Cortex of kidney (tissue), 1 donor: ENCODE measurements around the gene KCNMA1.

Experiments used
- DNase-seq: peaks from one replicate; lab custom pipeline; 2025; lab: John Stamatoyannopoulos, UW

Gene KCNMA1

DNA sequence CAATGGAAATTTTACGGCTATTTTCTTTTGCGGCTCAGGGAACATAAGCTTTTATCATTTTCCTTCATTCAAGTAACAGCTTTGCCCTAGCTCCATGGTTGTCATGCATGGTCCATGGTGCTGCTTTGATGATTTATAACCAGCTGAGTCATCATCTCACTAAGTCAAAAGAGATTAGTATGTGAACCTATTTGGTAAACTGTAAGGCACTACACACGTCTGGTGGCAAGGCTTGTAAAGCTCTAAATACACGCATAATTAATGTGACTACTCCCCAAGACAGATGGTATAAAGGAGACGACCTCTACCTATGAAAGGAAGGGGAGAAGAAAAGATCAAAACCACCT, 340.2 kb downstream of the KCNMA1 start:
- DNase-seq, result no peak

DNA sequence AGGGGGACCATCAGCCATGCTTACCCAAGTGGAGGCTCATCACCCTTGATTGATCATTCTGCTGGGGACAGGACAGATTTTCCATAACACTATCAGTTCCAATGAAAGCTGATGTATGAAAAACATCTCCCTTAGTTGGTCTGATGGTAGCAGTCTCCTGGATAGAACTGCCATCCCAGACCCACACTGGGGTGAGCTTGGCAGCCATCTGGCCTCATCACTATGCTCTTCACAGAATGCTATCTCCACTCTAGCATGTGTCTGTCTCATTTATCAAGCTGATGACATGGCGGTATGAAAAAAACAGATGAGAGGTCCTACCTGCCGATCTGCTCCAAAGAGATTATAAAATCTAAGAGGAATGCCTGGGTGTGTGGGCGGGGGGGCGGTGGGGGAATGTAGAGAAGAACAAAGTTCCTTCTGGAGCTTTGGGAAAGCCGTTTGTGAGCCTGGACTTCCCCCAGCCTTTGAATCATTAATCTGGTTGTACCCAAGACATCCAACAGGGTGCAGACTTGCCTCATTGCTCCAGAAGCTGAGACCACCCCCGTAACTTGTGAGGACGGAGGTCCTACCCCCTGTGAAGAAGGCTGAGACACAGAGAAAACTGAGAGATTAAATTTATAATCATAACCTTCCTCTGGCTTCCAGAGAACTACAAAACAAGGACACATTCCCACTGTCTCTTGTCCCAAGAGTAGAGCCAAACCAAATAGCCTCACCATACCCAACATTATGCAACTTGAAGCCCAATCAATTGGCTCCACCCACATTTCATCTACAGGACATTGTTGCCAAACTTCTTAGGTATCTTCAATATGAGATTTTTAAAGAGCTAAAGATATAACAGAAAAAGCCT, 340.8 kb downstream of the KCNMA1 start:
- DNase-seq, result no peak

DNA sequence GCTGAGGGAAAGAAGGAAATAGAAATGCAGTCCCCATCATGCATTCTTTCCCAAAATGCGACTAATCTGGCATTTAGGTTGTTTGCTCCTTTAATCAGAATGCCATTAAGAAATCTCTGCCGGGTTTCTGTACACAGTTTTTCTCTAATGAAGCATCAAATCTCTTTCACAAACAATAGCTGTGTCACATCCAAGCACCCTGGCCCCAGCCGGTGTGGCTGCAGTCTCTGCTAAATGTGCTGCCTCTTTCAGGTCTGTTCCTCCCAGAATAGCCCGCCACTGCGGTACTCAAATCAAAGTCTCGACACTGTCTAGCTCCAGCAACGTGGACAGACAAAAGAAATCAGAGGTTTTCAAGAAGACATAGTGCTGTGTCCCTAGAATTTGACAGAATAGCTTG, 343.8 kb downstream of the KCNMA1 start:
- DNase-seq, result no peak

DNA sequence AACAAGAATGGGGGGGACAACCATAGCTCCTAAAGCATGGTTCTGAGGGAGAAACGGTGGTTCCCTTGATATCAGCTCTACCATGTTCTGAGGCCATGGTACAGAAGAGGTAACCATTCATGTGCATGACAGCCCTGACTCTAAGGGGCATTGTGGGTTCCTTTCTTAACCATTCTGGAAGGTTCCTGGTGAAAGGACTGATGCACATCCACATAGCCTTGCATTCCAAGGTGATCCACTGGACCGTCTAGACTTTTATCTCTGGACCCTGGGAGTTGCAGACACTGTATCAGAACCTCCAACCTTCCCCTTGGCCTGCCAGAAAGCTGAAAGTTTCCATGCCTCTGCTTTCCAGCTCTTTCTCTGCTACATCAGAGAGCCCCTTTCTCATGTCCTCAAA, 344.3 kb downstream of the KCNMA1 start:
- no peak for DNase-seq

DNA sequence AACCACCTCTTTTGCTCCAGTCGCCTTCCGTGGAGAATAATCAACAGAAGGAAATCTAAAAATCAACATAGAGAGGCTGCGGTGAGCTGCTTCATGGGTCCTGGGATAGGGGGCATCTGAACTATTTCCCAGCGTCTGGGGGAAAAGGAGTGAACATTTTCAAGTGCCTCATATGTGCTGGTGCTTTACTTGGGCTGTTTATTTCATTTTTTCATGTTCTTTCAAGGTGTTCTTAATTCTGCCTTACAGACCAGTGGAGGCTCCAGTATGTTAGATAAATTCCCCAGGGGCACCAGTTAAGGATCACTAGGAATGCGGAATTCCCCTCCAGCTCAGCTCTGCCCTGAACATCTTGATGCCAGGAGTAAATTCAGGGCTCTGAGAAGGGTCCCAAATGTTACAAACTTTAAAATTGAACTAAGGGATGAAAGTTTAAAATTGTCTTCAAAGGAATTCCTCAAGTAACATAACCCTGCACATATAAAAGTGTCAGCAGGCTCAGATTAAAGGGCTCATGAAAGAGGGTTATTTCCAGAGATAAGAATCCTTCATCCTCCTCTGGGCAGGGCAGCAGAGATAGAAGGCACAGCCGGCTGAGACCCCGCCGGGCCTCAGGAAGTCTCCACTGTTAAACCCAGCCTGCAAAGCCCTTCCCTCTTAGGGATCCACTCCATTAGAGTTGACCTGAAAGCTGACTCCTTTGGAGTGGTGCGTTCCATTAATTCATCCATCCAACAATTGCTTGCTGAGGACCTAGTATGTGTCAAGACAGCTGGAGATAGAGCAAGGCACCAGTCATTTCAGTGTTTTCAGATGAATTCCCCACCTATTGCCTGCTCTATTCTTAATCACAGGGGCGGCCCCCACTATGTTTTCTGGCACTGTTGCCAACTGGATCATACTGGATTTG, 345.8 kb downstream of the KCNMA1 start:
- DNase-seq, result no peak

DNA sequence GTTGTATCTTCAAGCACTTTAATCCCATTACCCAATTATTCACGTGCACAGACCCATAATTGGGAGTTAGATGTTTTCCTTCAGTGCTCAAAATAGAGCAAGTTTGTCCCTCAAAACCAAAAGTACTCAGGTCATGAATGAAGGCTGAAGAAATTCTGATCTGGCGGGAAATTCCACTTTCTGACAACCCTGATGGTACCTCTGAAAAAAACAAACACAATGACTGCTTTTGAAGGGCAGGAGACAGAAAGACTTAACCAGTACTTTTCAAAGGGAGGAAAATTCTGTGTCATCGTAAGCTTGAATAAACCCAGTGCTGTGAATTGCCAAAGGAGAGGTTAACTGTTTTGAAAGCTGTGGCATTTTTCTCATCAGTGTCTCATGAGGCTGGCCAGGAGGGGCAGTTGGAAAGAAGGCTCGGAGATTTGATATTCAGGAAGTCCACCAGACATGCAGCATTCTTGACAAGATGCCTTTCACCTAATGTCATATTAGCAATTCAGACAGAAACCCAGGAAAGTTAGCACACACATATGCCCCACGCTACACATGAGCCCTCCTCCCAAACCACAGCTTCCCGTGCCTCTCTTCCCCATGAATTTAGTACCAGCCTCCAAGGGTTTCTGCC, 347.0 kb downstream of the KCNMA1 start:
- no peak for DNase-seq

DNA sequence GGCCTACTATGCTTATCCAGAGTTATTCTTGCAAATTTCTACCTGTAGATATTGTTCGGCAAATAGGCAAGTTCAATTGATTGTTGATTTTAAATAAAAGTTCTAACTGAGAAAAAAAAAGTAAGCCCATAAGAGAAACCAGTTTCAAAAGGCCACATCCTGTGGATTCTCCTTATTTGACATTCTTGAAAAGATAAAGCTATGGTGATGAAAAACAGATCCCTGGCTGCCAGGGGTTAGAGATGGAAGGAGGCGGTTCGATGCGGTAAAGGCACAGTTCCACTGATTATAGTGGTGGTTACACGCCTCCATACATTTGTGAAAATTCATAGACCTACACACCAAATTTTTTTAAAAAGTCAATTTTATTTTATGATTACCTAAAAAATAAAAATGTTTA, 347.8 kb downstream of the KCNMA1 start:
- no peak for DNase-seq

DNA sequence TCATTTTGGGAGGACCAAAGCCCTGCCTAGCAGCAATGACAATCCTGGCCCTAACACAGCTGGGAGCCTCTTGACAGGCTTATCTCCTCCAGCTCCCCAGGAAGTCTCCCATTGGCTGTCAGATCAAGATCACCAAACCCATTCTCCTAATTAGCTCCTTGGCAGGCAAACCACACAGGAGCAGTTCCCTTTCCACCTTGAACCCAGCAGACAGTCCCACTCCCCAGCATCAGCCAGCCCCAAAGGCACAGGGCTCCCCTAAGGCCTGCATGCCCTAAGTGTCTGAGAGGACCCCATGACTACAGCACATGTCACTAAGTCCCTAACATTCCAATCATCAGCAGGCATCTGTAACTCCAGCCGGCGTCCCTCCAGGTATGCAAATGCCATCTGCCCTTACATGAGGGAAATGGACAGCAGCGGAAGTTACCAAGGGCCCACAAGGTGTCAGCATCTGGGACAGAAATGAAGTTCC, 348.5 kb downstream of the KCNMA1 start:
- no peak for DNase-seq

DNA sequence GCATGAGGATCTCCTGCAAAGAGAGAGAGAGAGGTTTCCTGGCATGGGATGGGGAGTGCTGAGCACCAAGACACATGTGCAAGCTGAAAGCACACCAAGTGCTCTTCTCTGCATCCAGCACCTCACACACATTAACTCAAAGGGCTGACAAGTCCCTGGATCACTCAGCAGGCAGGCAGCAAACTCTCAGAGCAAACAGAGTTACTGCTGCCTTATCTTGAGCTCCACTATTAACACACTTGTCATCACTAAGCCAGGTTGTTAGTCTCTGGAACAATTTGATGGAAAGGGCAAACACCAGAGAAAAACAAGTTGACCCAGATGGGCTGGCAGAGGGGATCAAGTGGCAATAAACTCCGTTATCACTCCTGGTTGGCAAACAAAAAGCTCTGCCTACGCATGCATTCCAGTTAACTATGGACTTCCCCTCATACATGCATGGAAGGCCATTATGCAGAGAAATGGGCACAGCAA, 349.9 kb downstream of the KCNMA1 start:
- DNase-seq, result no peak

DNA sequence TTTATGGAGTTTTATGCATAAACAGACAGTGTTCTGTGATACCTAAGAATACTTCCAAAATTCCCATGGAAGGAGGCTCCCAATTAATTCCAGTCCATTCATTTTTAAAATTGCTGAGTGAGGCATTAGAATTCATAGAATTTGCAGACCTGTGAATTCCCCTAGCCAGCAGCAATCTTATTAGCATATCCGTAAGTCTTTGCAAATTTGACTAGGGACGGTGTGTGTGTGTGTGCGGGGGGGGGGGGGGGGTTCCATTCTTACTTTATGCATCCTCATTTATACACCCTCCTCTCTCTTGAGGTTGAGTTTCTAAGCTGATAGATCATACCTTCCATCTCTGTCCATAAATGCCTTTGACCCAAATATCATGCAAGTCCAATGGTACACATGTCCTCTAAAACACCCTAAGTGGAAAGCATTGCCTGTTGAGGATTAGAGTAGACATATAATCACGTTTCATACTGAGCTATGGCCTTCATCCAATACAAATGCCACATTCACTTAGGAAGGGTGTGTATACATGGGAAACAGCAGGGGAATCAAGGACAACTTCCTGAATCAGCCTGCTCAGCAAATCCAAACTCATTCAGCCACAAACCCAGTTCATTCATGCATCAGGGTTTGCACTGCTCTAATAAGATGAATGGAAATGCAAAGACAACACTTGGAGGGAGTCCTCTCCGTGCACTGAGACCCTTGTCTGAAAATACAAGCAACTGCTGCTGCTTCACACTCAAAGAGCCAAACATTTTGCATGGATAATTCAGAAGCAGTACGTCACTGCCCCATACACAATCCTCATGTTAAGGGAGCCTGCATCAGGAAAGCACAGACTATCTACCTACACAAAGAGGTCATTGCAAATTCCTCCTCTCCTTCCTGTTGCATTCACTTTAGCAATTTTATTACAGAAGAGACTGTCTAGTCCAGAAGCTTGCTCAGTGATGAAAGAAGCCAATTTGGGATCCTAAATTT, 350.8 kb downstream of the KCNMA1 start:
- DNase-seq, result no peak

DNA sequence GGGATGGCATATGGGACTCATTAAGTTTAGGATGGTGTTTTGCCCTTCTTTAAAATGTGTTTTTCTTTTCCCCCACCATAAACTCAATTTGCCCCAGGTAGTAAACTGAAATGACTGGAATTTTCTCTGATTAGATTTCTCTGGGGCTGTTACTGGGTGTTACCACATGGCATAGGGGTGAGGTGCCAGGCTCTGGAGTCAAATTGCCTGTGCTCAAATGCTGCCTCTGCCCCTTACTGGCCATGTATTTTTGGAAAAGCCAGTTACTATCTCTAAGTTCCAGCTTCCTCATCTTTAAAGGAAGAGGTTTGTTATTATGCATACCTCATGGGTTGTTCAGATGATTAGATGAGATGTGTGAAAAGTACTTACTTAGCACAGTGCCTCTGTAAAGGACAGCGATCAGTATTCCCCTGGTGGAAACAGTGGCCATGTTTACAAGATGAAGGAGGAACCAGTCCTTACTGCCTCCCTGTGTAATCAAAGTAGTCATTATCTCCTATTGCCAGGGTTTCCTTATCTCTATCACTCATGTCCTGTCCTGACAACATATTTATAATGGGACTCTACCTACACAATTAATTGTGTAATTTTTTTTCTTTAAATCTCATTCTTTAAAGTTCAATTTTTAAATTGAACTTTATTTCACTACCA, 352.0 kb downstream of the KCNMA1 start:
- DNase-seq, result no peak

DNA sequence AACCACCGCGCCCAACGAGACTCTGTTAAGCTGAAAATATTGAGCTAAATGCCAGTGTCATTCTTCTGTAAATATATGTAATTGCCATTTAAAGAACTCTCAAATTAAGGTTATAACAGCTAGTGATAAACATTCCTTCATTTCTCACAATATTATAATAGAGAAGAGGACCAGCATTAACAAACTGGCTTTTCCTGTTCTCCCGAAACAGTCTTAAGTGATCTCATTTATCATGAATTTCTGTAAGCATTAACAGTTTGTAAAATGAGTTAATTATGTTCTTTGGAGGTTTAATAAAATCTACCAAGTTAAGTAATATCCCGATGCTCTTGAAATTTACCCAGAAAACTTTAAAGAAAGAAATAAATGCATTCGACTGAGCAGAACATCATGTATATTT, 352.8 kb downstream of the KCNMA1 start:
- DNase-seq, result no peak

DNA sequence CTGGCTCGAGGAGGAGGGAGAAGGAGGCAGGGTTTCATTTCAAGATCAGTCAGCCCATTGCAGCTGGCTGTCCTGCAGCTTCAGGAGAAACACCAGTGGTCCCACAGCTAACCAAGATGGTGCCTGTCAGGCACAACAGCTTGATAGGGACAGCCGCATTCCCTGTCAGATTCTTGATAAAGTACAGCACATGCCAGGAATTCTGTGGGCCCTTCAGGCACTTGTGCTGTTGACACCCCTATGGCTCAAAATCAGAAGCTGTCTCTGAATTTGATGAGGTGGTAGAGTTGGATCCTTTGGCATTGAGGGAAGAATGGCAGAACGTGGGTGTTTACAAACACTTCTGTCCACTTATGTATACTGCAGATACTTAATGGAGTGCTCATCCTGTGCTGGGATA, 354.3 kb downstream of the KCNMA1 start:
- DNase-seq, result no peak

DNA sequence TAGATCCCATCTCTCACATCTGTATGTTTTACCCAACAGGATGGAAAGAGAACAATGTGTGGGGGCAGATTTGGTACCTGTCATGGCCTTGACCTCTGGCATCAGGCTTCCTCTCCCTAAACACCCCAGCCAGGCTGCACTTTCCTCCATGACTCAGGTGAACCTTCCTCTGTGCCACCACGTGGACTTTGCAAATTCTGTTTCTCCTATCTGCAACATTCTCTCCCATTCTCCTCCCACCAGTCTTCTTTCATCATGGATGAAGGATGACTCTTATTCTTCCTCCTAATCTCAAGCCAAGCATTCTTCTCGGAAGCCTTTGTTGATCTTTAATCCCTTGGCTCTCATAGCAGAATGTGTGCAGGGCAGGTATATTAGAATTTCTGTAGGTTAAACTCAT, 355.4 kb downstream of the KCNMA1 start:
- no peak for DNase-seq

DNA sequence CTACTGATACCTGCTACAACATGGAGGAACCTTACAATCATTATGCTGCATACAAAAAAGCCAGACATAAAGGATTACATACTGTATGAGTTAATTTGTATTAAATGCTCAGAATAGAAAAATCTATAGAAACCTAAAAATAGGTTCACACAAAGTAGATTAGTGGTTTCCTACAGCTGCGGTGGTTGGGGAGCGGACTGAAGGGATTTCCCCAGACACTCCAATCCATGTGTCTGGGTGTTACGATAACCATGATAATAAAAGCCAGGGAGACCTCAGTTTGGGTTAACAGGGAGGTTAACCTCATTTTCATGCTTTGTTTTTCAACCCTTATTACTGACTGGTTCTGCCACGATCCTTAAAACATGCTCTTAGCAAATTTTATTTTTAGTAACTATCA, 355.9 kb downstream of the KCNMA1 start:
- DNase-seq, result no peak

DNA sequence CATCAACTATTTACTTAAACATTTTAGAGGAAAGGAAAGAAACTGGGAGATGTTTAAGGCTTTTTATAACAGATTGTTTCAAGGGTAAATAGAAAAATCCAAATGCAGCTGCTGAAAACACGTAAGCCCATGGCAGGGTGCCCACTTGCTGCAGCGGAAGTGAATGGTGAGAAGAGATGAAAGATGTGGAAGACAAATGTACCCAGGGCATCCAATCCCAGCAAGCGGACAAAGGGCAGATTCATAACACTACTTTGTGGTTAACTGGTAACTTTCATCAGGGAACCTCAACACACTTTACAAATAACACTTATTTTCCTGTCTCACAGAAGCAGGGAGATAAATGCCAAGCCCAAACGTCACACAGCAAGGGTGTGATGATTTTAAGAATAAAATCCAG, 358.4 kb downstream of the KCNMA1 start:
- DNase-seq, result no peak

DNA sequence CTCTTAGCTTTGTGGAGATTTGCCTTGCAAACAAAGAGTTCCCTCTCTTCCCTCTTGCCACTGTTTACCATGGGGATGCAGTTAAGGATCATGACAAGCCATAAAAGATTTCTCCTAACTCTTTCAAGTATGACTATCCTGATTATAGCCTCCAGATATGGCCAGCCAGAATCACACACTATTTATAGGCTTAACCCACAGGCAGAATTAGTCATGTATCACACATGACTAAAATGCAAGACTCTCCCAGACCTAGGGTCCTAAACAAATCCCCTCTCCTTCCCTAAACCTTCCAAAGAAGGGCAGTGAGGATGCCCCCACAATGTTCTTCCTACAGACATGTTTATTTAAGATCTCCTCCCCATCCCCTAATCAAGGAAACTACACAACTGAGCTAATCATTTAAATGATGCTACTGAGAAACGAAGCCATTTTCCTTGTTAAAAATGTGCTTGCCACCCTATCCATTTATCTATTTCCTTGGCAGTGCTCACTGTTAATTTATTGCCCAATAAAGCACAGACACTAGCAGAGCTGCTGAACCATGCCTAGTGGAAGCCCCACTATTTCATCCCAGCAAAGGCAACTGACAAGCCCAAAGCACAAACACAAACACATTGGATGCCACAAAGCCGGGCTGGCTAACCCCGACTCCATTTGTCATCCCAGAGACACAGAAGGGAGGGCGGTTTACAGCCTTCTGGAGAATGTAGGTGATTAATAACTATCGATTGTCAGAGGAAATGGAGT, 363.4 kb downstream of the KCNMA1 start:
- DNase-seq, result no peak

DNA sequence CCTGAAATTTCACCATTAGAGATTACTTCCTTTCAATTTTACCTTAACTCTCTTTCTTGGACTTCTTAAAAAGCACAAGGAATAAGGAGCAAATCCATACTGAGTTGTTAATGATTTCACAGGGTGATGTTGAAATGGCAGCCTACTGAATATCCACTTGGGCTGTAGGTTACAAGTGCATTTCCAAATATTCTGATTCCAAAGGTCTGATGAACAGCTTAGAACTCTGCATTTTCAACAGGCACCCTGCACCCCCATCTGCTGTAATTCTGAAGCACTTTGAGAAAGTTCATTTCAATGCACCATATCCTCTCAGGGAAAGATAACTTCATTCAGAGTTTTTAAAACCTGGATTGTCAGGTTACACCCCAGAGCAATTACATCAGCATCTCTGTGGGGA, 368.4 kb downstream of the KCNMA1 start:
- no peak for DNase-seq

DNA sequence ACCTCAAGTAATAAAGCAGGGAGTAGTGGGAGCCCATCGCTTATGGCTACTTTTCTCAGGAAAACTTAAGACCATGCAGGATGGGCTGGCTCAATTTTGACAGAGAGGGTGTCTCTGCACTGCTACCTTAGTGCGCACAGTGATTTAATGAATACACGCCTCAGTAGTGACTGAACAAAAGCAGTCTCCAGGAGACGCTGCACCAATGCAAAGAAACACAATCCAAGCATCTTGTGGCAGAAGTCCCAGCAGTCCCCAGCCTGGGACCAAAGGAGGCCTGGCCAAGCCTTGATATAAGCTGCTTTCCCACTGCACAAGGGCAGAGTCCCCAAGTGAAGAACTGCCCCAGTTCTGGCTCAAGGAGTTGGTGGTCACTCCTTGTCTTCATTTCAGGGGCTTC, 368.9 kb downstream of the KCNMA1 start:
- no peak for DNase-seq
